HG02623 (cell line): Measurements from ENCODE around the gene PLEKHM3.
"Not testable (repeated sequence)": the region's sequence is repeated elsewhere in the genome, so short reads cannot be mapped to it uniquely, and the experiment has no call there.

Source experiments
- ATAC-seq: cut with Tn5 transposase; IDR thresholded peaks from one replicate; pipeline ENCODE4 v1.9.1; 2021; ENCODE audit warnings: moderate library complexity; ENCODE audit not compliant: unreplicated experiment

The PLEKHM3 gene

DNA sequence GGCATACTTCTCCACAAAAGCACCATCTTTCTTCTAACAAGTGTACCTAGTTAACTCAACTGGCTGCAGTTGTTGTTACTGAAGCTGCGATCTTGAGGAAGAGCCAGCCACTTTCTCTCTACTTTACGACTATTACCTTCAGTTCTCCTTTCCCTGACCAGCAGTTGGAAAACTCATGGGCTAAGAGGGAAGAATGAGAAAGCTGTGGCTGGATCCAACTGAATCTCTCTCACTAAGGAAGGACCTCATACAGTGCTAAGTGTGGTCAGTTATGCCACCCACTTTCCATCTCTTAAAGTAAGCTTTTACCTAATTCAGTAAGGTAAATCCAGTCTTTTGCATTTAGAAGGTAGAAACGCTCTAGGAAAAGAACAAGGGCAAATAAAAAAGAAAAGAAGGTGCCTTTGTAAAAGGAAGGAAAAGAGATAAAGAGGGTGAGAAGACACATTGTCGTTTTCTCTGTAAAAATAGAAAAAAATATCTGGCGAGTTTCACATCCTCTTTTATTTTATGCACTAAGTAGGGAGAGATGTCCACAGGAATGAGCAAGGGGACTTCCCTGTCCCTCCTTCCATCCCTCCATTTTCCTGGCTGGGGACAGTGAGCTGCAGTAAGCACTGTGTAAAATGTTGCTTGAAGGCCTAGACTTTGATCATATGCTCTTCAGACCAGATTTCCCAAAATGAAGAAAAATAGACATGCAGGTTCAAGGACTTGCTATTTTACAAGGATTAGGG, 73.4 kb downstream of the PLEKHM3 start:
- ATAC-seq = no peak

DNA sequence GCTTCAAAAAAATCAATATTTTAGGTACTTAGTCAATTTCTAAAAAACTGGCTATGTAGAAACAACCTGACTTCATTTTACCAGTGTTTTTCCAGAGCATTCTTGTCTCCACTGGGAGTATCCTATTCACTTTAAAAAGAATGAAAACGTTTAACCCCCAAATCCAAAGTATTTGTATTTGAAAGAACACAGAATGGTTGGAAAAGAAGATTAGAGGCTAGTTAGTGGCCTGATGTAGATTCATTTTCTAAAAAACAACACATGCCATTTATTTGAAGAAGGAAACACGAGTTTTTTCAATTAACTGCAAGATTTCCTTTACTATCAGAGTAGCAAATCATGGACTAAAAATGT, 74.6 kb downstream of the PLEKHM3 start:
- ATAC-seq = no peak

DNA sequence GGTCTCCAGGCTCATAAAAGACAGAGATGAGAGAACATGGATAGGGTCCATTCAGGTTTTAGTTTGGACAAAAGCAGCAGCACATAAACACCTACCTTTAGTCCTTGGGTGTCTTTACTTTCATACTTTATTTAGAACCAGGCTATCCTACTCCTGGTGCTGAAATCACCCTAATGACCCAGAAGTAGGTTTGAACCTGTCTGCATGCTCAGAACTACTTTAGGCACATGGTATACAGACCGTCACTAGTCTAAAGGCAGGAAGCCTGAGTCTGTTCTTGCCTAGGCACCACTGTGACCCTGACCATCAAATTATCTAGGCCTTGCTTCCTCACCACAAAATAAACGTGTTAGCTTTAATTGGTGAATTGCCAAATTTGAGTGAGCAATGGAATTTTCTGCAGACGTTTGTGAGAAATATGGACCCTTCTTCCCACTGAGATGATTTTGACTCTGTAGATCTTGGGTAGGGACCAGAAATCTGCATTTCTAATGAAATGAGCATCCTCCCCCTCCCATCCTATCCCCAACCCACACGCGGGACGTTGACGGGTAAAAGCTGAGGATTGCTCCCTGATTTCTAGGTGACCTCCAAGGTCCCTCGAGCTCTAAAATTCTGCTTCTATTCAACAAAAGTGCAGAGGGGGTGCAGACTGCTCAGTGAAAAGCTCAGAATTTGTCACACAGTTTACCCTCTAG, 75.1 kb downstream of the PLEKHM3 start:
- ATAC-seq = no peak

DNA sequence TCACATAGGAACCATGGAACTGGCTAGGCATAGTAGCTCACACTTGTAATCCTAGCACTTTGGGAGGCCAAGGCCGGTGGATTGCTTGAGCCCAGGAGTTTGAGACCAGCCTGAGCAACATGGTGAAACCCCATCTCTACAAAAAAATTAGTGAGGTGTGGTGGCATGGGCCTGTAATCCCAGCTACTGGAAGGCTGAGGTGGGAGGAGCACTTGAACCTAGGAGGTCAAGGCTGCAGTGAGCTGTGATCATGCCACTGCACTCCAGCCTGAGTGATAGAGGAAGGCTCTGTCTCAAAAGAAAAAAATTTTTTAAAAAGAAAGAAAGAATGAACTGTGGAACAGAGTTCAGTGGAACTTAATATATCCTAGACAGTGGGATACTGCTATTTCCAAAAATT, 76.1 kb downstream of the PLEKHM3 start:
- ATAC-seq = not testable (repeated sequence)

DNA sequence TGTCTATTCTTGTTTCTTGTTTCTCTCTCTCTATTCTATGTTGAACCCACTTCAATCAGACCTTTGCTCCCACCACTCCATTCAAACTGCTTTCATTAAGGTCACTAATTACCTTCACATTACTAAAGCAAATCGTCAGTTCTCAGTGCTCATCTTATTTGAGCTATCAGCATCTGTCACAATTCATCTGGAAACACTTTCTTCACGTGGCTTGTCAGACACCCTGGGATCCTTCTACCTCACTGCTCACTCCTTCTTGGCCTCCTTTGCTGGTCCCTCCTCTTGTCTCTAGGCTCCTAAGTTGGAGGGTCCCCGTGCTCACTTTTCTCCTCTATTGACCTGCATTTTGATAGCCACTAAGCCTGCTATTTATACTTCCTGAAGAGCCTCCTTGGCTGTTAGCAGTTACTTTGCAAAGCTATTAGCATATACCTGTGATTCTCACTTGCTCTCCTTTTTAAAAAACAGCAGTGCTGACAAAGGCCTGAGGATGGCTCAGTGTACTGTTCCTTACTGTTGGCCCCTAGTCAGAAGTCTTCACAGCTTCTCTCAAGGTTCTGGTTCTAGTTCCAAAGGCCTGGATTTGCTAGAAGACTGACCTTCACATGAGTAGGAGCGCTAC, 80.2 kb downstream of the PLEKHM3 start:
- no peak for ATAC-seq

DNA sequence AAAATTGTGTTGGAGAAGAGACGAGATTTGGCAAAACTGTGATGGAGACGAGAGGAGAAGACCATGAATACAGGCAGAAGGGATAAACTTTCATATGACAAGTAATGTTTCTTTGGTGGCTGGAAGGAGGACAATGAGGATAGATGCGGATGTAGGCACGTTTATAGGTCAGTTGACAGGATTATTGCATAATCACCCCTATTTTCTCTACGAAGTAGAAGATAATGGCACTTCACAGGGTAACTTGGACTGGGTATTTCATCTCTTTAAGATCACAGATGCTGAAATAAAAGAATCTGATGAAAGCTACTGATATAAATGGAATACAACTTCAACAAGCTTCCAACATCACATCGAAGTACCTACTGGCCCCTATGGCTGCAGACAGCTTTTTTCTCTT, 81.0 kb downstream of the PLEKHM3 start:
- ATAC-seq = no peak

DNA sequence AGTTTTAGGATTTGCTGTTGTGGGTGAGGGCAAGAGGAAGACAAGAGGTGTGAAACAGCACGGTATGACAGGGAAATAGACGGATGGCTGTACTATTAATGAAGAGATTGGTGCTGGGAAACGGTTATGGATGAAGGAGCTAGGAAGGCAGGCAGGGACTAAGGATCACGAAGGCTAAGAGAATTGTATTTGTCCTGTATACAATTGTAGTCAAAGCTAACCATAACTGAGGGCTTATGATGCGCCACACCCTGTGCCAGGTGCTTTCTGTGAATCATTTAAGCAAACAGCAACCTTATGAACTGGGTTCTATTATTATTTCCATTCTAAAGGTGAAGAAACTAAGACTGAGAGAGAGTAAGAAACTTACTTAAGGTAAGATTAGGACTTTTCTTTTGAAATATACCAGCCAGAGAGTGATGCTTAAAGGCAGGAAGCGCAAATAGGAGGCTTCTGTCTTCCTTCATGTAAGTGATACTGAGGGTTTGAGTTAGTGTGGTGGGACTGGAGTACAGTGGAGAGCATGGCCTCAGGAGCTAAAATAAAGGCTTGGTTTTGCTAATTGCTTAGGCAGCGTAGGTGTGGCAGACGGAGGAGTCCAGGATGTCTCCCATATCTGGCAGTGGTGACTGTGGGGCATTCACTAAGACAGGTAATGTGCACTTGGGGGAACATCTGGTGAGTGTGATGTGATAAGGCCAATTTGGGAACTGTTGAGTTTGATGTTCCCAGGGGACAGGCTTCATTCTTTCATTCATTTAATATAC, 85.8 kb downstream of the PLEKHM3 start:
- ATAC-seq = no peak

DNA sequence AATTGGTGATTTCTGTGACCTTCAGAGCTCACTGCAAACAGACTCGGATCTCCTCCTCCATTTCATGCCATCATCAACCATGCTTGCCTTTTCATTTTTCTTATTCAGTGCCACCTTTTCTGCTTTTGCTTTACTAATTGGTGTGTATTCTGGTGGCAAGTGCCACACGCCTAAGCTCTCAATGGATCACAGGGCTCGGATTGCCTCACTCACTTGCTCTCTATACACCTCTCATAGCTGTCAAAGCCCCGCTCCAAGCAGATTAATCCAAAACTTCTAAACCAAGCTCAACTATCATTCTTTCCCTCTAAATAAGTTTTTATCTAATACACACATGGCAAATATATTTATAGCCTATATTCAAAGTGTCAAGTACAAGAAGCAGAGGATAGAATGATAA, 86.4 kb downstream of the PLEKHM3 start:
- no peak for ATAC-seq

DNA sequence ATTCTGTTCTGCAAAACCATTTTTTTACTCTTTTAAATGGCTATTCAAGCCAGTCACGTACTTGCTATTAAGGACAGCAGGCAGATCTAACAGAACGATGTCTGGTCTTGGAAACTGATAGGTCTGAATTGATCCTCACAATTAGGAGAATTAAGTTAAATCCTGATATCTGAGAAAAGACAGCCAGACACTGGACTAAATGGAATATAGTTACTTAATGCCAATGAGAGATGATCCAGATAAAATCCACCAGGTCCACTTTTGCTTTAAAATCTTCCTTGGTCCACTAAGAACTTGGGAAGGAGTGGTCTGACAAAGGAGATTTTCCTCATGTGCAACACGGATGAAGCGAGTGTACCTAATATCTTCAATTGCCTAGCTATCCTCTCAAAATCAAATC, 86.9 kb downstream of the PLEKHM3 start:
- ATAC-seq = no peak

DNA sequence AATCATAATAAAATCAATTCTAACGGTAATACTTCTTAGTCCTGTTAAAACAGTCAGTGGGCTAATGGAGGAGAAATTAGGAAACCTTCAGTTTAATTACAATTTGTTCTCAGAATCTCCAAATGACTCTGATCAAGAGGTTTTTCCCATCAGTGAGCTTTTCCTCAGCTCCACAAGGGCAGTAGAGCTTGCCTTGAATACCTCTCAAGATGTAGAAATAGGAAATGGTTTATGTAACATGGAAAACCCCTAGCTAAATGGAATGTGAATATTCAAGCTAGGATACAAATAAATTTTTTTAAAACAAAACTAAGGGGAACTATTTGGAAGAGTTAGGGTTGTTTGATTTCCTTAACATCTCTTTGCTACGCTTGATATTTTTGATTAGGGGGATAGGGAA, 87.5 kb downstream of the PLEKHM3 start:
- no peak for ATAC-seq

DNA sequence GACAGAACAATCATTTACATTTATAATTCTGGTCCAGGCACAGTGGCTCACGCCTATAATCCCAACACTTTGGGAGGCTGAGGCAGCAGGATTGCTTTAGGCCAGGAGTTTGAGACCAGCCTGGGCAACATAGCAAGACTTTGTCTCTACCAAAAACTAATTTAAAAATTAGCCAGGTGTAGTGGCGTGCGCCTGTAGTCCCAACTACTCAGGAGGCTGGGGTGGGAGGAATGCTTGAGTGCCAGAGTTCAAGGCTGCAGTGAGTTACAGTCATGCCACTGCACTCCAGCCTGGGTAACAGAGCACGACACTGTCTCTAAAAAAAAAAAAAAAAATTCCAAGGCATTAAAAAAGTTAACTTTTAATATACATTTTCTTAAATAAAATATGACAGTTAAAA, 88.1 kb downstream of the PLEKHM3 start:
- no peak for ATAC-seq

DNA sequence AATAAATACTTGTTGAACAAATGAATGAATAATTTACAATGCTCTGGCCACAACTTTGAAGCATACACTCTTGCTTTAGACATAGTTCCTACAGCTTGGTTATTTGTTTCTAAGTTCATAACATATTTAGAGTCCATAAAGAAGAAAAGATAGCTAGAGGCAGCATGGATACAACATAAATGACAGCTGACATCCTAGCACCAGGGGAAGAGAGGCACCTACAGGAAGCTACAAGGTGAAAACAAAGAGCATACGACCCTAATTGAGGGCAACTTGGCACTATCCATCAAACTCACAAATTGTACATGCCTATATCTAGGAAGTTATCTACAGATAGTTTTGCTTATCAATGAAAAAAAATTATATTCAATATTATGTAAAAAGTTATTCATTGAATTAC, 88.9 kb downstream of the PLEKHM3 start:
- ATAC-seq = no peak

DNA sequence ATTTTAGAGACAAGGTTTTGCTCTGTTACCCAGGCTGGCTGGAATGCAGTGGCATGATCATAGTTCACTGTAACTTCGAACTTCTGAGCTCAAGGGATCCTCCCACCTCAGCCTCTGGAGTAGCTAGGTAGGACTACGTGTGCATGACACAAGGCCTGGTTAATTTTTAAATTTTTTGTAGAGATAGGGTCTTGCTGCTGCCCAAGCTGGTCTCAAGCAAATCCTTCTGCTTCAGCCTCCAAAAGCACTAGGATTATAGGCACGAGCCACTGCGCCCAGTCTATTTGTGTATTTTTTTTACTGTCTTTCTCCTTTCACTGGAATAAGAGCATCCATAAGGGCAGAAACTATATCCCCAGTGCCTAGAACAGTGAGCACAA, 89.3 kb downstream of the PLEKHM3 start:
- ATAC-seq = no peak

DNA sequence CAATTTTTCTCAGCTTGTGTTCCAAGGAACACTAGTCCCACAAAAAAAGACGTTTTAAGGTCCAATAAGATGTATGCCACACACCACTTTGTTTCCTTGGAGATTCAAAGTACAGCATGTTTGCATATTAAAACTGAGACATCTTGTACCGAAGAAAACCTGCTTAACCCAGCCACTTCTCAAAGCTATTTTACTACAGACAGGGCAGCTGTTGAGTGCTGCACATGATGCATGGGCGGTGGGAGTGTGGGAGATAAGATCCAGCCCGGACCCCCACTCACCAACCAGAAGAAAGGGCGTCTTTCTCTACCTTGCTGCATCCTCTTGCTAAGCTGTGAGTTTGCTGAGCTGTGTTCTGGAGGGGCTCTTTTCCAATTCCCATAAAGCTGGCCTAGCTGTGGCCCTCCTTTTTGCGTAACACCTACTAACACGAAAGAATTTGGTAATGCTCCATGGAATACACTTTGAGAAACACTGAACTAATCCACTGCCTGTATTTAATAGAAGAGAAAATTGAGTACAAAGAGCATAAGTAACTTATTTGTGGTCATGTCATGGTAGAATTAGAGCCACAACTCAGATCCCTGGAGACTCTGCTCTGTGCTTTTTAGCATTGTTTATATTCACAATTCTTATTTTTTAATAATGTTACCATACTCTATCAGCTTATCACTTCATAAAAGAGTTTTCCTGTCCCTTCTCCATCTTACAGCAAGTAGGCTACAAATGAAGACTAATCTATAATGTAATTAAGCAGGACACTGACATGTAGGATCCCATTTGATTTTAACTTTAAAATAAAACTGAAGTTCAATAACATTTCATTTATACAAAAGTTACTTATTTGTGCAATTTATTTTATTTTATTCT, 90.0 kb downstream of the PLEKHM3 start:
- no peak for ATAC-seq

DNA sequence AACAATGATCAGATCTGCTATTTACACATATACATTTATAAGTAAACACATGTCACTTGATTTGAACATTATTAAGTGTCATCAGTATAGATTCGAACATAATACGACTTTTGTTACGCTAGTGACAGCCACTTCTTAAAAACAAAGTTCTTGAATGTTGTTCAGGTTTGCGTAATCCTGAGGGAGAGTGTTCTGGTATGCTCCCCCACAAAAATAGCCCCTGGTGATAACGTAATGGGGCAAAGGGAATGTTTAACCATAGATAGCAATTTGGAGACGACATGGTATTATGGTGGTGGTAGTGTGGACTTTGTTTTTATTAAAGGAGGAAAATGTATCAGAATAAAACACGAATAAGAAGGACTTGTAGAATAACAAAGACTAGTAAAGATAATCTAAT, 90.6 kb downstream of the PLEKHM3 start:
- no peak for ATAC-seq

DNA sequence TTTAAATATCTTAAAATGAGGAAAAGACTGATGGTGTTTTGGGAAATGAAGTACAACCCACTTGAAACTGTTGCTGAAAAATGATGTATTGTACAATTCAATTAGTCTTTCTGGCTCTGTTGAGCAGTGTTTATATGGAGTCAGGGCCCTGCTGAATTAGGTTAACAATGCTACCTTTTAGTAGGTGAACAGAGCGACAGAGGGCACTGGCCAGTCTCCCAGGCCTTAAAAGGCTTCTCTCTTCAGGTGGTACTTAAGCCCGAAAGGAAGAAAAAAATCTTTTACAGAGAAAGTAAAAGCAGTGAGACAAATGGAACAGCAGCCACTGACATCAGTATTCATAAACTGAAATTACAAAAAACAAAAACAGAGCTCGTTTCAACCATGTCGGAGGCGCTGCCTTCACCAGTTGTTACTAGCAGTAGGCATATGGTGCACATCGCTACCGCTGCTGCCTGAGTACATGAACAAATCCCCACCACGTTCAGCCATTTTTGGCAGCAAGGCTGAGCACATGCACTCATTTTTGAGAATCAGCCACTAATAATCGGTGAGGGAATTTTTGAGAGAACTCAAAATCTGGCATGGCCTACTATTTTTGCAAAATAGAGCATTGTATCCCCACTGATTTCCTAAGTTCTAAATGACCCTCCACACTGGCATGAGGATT, 91.8 kb downstream of the PLEKHM3 start:
- no peak for ATAC-seq

DNA sequence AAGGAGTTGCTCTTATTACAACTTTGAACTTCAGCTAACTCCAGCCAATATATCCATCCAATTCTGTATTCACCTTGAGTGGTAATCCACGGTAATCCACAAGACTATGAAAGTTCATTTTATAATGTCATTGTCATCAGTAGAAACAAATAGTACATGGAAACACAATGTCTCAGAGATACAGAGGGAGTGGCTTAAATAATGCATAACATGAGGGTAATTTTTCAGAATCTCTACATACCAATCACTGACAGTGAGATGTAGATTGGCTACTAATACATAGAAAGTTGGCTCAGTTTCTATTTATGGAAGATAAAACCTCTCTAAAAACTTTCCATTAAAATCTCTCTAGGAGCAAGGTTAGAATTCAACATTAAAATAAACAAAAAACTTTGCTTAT, 93.2 kb downstream of the PLEKHM3 start:
- ATAC-seq = no peak

DNA sequence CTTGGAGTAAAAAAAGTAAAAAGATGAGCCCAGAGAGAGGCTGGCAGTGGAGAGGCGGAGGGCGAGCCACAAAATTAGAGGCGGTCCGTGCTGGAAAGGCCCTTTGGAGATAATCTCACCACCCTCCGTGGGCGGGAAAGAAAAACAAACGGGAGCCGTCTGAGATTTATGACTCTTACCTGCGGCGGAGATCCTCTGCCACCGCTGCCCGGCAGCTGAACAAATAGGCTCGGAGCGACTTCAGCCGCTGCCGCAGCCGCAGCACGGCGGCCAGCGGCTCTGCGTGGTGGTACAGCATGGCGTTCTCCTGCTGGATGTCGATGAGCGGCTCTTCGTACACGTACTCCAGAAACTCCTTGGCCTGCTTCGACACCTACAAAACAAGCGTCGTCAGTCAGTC, 94.6 kb downstream of the PLEKHM3 start:
- no peak for ATAC-seq

DNA sequence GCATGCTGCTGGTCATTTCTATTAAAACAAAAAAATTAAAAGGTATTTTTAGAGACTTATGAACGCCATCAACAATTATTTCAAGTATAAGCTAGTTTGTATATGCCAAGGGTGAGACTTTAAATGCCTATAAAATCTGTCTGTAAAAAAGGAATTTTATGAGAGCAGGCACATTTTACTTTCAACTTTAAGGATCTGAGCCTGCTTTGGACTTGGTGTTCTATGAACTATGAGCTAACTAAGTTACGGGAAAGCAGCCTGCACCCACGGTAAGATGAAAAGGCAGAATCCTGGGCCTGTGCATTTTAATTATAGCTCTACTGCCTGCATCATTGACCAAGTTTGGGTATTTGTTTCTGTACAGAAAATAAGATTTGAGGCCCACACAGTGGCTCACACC, 95.4 kb downstream of the PLEKHM3 start:
- no peak for ATAC-seq

DNA sequence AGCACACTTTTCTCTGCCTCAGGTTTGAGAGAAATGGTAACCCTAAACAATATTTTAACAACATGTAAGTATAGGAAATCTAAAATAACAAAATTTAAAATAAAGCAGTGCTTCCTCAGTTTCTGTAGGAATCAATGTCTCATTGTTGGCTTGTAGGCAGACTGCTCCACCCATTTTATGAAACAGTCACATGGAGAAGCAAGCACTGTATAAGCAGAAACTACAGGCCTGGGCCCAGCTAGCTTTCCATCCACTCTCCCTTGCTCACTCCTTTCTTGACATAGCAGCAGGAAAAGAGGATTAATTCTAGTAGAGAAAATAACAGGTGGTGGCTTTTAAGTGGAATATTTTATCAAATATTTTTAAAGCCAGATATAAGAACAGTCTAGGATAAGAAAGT, 97.2 kb downstream of the PLEKHM3 start:
- no peak for ATAC-seq
